ENCODE measurements around the gene RAB3C. TPM values are rescaled to one million over a fixed set of nuclear protein-coding genes. Genes with fewer than 3 reads are reported as not detected.

RAB3C gene
- total RNA-seq, 1 donor = under 0.01 TPM

DNA sequence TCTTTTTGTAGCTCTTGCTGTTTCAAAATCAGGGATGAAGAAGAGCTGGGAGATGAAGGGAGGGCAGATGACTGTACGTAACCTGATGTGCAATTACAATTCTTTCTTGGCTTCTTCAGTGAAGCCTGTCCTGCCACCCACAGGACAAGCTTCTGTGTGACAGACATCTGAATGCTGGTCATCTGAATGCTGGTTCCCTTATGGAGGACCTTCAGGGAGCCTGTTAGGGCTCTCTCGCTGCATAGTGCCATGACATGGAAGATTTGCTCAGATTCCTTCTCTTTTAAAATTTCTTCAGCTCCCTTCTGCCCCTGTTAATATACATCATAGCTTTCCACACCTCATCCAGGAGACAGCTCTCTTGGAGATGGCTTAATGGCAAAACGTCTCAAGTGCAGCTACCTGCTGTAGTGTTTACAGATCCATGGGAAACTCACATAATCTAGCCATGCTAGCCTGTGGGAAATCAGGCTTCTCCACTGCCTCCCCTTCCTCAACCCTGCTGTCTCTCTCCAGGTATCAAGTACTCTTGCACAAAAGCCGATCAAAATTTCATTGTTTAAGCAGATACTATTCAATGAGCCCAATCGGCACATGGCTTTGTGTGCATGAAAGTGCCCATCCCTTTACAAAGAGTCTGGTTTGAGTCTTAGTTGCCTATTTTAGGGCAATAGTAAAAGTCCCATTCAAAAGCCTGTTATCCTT is 134.6 kb downstream of the RAB3C start:
- H3K9me3 ChIP-seq (ENCODE audit: low read depth, low read length) = peaks cover 5% of the 10 kb centered on the region
- no peaks in the 10 kb centered on the region for H3K4me1 ChIP-seq (ENCODE audit: insufficient read depth, low read length)
- H3K27me3 ChIP-seq (ENCODE audit: insufficient read depth, low read length) = no peaks in the 10 kb centered on the region
- H3K4me3 ChIP-seq (ENCODE audit: low read length) = no peak overlapping the region

- Histone ChIP-seq H3K4me3 (ENCODE audit: low read length) (no peak overlapping the region), H3K27me3 (ENCODE audit: insufficient read depth, low read length) (no peaks in the 10 kb centered on the region), H3K4me1 (ENCODE audit: insufficient read depth, low read length) (no peaks in the 10 kb centered on the region), H3K9me3 (ENCODE audit: low read depth, low read length) (peaks cover 5% of the 10 kb centered on the region)
Observed at GRCh38 chr5:58718269-58718978, 135.5 kb downstream of the RAB3C start.

GRCh38 chr5:58722160-58722559 is 139.3 kb downstream of the RAB3C start:
- Histone ChIP-seq H3K27me3 (ENCODE audit: insufficient read depth, low read length) (no peaks in the 10 kb centered on the region), H3K9me3 (ENCODE audit: low read depth, low read length) (peaks cover 9% of the 10 kb centered on the region), H3K4me1 (ENCODE audit: insufficient read depth, low read length) (no peaks in the 10 kb centered on the region), H3K4me3 (ENCODE audit: low read length) (no peak overlapping the region)

DNA sequence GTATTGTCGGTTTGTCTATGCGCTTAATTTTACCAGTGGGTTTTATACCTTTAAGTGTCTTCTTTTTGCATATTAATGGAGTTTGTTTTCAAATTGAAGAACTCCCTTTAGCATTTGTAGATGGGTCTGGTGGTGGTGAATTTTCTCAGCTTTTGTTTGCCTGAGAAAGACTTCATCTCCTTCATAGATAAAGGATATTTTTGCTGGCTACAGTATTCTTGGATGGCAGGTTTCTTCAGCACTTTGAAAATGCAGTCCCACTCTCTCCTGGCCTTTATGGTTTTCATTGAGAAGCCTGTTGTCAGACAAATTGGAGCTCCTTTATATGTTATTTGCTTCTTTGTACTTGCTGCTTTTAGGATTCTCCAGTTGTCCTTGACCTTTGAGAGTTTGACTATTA is 142.1 kb downstream of the RAB3C start:
- Histone ChIP-seq H3K4me3 (ENCODE audit: low read length) (no peak overlapping the region), H3K9me3 (ENCODE audit: low read depth, low read length) (peaks cover 9% of the 10 kb centered on the region)

DNA sequence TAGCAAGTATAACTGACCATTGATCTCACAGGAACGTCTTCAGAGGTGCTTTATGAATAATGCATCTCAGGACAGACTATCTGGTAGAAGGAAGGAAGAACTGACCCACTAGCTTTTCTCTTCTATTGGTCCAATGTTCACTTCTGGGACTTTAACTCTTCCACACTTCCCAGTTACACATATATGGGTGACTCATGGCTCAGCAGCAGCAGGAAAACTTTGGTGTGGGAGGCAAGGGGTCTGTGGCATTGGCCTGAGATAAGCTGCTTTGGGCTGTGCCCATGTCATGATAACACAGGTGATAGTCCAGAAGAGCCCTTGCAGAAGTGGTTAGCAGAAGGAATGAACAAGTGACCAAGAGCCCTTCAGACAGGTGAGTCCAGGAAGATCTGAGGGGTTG is 148.8 kb downstream of the RAB3C start:
- Histone ChIP-seq H3K4me1 (ENCODE audit: insufficient read depth, low read length) (no peaks in the 10 kb centered on the region), H3K4me3 (ENCODE audit: low read length) (no peak overlapping the region), H3K9me3 (ENCODE audit: low read depth, low read length) (no peaks in the 10 kb centered on the region), H3K27me3 (ENCODE audit: insufficient read depth, low read length) (no peaks in the 10 kb centered on the region)

More for the DNA sequence above, 142.1 kb downstream of the RAB3C start:
- no peaks in the 10 kb centered on the region for H3K27me3 ChIP-seq (ENCODE audit: insufficient read depth, low read length)
- H3K4me1 ChIP-seq (ENCODE audit: insufficient read depth, low read length) = no peaks in the 10 kb centered on the region

DNA sequence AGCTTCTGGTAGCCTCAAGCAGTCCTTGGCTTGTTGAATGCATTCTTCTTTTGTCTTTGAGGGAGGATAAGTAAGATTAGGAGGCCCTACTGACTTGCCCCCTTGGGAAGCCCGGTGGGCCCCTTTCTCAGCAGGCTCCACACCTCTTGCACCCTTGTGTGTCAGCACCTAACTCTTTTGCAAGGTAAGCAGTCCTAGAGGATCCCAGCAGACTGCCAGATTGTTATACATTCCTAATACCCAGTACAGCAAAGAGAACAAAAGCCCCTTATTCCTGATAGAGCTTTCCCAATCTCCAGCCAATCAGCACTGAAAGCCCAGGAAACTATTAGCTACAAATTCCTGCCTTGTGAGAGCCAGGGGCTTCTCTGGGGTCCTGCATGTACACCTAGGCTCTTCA is 152.8 kb downstream of the RAB3C start:
- Histone ChIP-seq H3K9me3 (ENCODE audit: low read depth, low read length) (no peaks in the 10 kb centered on the region), H3K27me3 (ENCODE audit: insufficient read depth, low read length) (no peaks in the 10 kb centered on the region), H3K4me3 (ENCODE audit: low read length) (no peak overlapping the region), H3K4me1 (ENCODE audit: insufficient read depth, low read length) (no peaks in the 10 kb centered on the region)

DNA sequence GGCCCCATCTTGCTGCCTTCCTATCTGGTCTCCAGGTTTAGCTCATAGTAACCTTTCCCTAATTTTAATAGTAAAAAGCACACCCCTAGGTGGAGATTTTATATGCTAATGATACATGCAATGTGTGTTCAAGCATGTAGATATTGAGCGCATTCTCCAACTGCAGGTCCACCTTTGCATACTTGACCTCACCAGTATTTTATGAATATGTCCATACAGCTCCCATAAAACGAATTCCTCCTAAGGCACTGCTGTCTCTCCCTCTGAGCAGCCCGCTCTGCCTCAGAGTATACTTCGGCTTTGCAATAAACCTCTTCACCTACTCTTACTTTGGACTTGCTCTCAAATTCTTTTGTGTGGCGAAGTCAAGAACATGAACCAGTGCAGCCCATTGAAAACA is 153.3 kb downstream of the RAB3C start:
- no peaks in the 10 kb centered on the region for H3K4me1 ChIP-seq (ENCODE audit: insufficient read depth, low read length)
- H3K27me3 ChIP-seq (ENCODE audit: insufficient read depth, low read length) = no peaks in the 10 kb centered on the region
- H3K9me3 ChIP-seq (ENCODE audit: low read depth, low read length) = no peaks in the 10 kb centered on the region
- H3K4me3 ChIP-seq (ENCODE audit: low read length) = no peak overlapping the region

GRCh38 chr5:58737671-58738070 is 154.8 kb downstream of the RAB3C start:
- H3K9me3 ChIP-seq (ENCODE audit: low read depth, low read length) = no peaks in the 10 kb centered on the region
- H3K27me3 ChIP-seq (ENCODE audit: insufficient read depth, low read length) = no peaks in the 10 kb centered on the region
- no peak overlapping the region for H3K4me3 ChIP-seq (ENCODE audit: low read length)
- H3K4me1 ChIP-seq (ENCODE audit: insufficient read depth, low read length) = no peaks in the 10 kb centered on the region

DNA sequence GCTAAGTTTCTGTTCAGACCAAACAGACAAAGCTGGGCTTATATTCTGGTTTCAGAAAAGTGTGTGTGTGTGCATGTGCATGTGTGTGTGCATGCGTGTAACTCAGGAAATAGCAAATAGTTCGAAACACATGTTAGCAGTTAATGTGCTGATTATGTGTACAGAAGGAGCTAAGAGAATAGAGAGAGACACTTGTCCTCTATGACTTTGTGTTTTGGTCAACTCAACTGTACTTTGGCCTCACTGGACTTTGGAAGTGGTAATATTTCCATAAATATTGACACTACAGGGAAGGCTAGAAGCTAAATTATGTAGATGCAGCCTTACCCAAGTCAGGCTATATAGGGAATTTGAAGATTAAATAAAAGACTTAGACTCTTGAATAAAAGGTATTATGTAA is 155.5 kb downstream of the RAB3C start:
- Histone ChIP-seq H3K4me1 (ENCODE audit: insufficient read depth, low read length) (no peaks in the 10 kb centered on the region), H3K27me3 (ENCODE audit: insufficient read depth, low read length) (no peaks in the 10 kb centered on the region), H3K9me3 (ENCODE audit: low read depth, low read length) (no peaks in the 10 kb centered on the region), H3K4me3 (ENCODE audit: low read length) (no peak overlapping the region)

- Histone ChIP-seq H3K9me3 (ENCODE audit: low read depth, low read length) (no peaks in the 10 kb centered on the region), H3K27me3 (ENCODE audit: insufficient read depth, low read length) (no peaks in the 10 kb centered on the region), H3K4me1 (ENCODE audit: insufficient read depth, low read length) (no peaks in the 10 kb centered on the region), H3K4me3 (ENCODE audit: low read length) (no peak overlapping the region)
Observed at GRCh38 chr5:58739051-58739450, 156.2 kb downstream of the RAB3C start.

DNA sequence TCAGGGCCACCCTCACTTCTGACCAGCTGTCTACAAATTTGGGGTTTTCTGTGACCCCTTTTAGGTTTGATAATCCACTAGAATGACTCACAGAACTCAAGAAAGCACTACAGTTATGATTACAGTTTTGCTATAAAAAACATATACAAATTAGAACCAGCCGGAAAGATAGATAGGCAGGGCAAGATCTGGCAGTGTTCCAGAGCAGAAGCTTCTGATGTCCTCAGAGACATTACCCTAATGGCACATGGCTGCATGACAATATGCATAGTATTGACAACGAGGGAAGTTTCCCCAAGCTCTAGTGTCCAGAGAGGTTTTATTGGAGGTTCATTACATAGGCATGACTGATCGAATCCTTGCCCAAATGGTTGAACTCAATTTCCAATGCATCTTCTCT is 158.1 kb downstream of the RAB3C start:
- Histone ChIP-seq H3K9me3 (ENCODE audit: low read depth, low read length) (no peaks in the 10 kb centered on the region), H3K4me3 (ENCODE audit: low read length) (no peak overlapping the region), H3K4me1 (ENCODE audit: insufficient read depth, low read length) (no peaks in the 10 kb centered on the region), H3K27me3 (ENCODE audit: insufficient read depth, low read length) (no peaks in the 10 kb centered on the region)

GRCh38 chr5:58745350-58745749 is 162.5 kb downstream of the RAB3C start:
- no peaks in the 10 kb centered on the region for H3K27me3 ChIP-seq (ENCODE audit: insufficient read depth, low read length)
- no peaks in the 10 kb centered on the region for H3K9me3 ChIP-seq (ENCODE audit: low read depth, low read length)
- no peak overlapping the region for H3K4me3 ChIP-seq (ENCODE audit: low read length)
- no peaks in the 10 kb centered on the region for H3K4me1 ChIP-seq (ENCODE audit: insufficient read depth, low read length)

DNA sequence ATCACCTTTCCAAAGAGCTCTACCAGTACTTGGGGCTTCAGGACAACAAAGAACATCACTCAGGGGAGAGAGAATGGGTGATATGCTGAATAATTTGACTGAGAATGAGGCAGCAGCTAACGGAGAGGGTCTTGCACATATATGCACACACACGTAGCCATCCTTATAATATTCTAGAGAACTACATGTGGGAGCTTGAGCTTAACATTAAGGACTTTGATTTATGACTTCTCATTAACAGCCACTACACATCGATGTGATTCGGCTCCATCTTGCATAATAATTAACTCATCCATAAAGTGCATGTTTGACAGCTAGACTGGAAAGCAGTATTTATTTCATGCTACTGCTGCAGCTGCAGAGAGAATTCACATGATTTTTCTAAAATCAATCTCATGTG is 163.4 kb downstream of the RAB3C start:
- no peaks in the 10 kb centered on the region for H3K27me3 ChIP-seq (ENCODE audit: insufficient read depth, low read length)
- H3K4me1 ChIP-seq (ENCODE audit: insufficient read depth, low read length) = no peaks in the 10 kb centered on the region
- H3K9me3 ChIP-seq (ENCODE audit: low read depth, low read length) = no peaks in the 10 kb centered on the region
- H3K4me3 ChIP-seq (ENCODE audit: low read length) = no peak overlapping the region

- no peaks in the 10 kb centered on the region for H3K4me1 ChIP-seq (ENCODE audit: insufficient read depth, low read length)
- no peaks in the 10 kb centered on the region for H3K9me3 ChIP-seq (ENCODE audit: low read depth, low read length)
- H3K27me3 ChIP-seq (ENCODE audit: insufficient read depth, low read length) = no peaks in the 10 kb centered on the region
- H3K4me3 ChIP-seq (ENCODE audit: low read length) = no peak overlapping the region
Observed at GRCh38 chr5:58750036-58750435, 167.2 kb downstream of the RAB3C start.

- Histone ChIP-seq H3K9me3 (ENCODE audit: low read depth, low read length) (no peaks in the 10 kb centered on the region), H3K4me3 (ENCODE audit: low read length) (no peak overlapping the region), H3K27me3 (ENCODE audit: insufficient read depth, low read length) (no peaks in the 10 kb centered on the region), H3K4me1 (ENCODE audit: insufficient read depth, low read length) (no peaks in the 10 kb centered on the region)
Observed at GRCh38 chr5:58751222-58751837, 168.5 kb downstream of the RAB3C start.
